ENCODE results near the gene AGMO. TPM values are rescaled to one million over a fixed set of nuclear protein-coding genes. Genes with fewer than 3 reads are reported as not detected.
A peak's percentile ranks its signal among the peaks of the same experiment; 100 is the strongest.

The AGMO gene
- total and polyA plus RNA-seq, 2 donors: 0.37 to 0.57 TPM

GRCh38 chr7:15571301-15571878, 9.6 kb upstream of the AGMO start:
- Histone ChIP-seq H3K9me3 (ENCODE audit: control insufficient read depth in 2 of 2, insufficient read depth in 1 of 2, low read length in 1 of 2) (peaks cover 0 to 3% of the 10 kb centered on the region in 2 donors), H3K36me3 (ENCODE audit: control insufficient read depth in 2 of 2, insufficient read depth in 2 of 2, low read length in 1 of 2) (no peaks in the 10 kb centered on the region), H3K4me3 (ENCODE audit: low read length in 2 of 2) (no peak overlapping the region), H3K4me1 (ENCODE audit: control insufficient read depth in 2 of 2, insufficient read depth in 2 of 2, low read length in 2 of 2) (no peaks in the 10 kb centered on the region), H3K27me3 (ENCODE audit: control insufficient read depth in 2 of 2, insufficient read depth in 1 of 2, low read length in 1 of 2) (no peaks in the 10 kb centered on the region), H3K27ac (ENCODE audit: low read depth in 1 of 2, low read length in 1 of 2) (no peak overlapping the region)
- WGBS: 81% methylated on average over 3 of the region's 3 CpGs
- no peak for DNase-seq (ENCODE audit: low read depth in 6 of 9, low spot score in 9 of 9)

- no peaks in the 10 kb centered on the region for H3K4me1 ChIP-seq (ENCODE audit: control insufficient read depth in 2 of 2, insufficient read depth in 2 of 2, low read length in 2 of 2)
- no peaks in the 10 kb centered on the region for H3K36me3 ChIP-seq (ENCODE audit: control insufficient read depth in 2 of 2, insufficient read depth in 2 of 2, low read length in 1 of 2)
- H3K4me3 ChIP-seq (ENCODE audit: low read length in 2 of 2): no peak overlapping the region
- WGBS: 75% methylated on average over 2 of the region's 2 CpGs
- DNase-seq (ENCODE audit: low read depth in 6 of 9, low spot score in 9 of 9): peak in 1 of 9 donors; percentile 7
- H3K27me3 ChIP-seq (ENCODE audit: control insufficient read depth in 2 of 2, insufficient read depth in 1 of 2, low read length in 1 of 2): no peaks in the 10 kb centered on the region
- no peaks in the 10 kb centered on the region for H3K9me3 ChIP-seq (ENCODE audit: control insufficient read depth in 2 of 2, insufficient read depth in 1 of 2, low read length in 1 of 2)
- no peak overlapping the region for H3K27ac ChIP-seq (ENCODE audit: low read depth in 1 of 2, low read length in 1 of 2)
Measured at GRCh38 chr7:15567652-15568051, 5.8 kb upstream of the AGMO start.

- 86% methylated on average over 3 of the region's 3 CpGs for WGBS
- Histone ChIP-seq H3K4me3 (ENCODE audit: low read length in 2 of 2) (no peak overlapping the region), H3K36me3 (ENCODE audit: control insufficient read depth in 2 of 2, insufficient read depth in 2 of 2, low read length in 1 of 2) (no peaks in the 10 kb centered on the region), H3K27me3 (ENCODE audit: control insufficient read depth in 2 of 2, insufficient read depth in 1 of 2, low read length in 1 of 2) (no peaks in the 10 kb centered on the region), H3K27ac (ENCODE audit: low read depth in 1 of 2, low read length in 1 of 2) (no peak overlapping the region), H3K4me1 (ENCODE audit: control insufficient read depth in 2 of 2, insufficient read depth in 2 of 2, low read length in 2 of 2) (no peaks in the 10 kb centered on the region), H3K9me3 (ENCODE audit: control insufficient read depth in 2 of 2, insufficient read depth in 1 of 2, low read length in 1 of 2) (no peaks in the 10 kb centered on the region)
- DNase-seq (ENCODE audit: low read depth in 6 of 9, low spot score in 9 of 9): no peak
Measured at GRCh38 chr7:15567036-15567435, 5.2 kb upstream of the AGMO start.

GRCh38 chr7:15566476-15566875, 4.7 kb upstream of the AGMO start:
- WGBS: 86% methylated on average over 5 of the region's 5 CpGs
- no peaks in the 10 kb centered on the region for H3K4me1 ChIP-seq (ENCODE audit: control insufficient read depth in 2 of 2, insufficient read depth in 2 of 2, low read length in 2 of 2)
- H3K9me3 ChIP-seq (ENCODE audit: control insufficient read depth in 2 of 2, insufficient read depth in 1 of 2, low read length in 1 of 2): no peaks in the 10 kb centered on the region
- no peaks in the 10 kb centered on the region for H3K27me3 ChIP-seq (ENCODE audit: control insufficient read depth in 2 of 2, insufficient read depth in 1 of 2, low read length in 1 of 2)
- no peak overlapping the region for H3K27ac ChIP-seq (ENCODE audit: low read depth in 1 of 2, low read length in 1 of 2)
- H3K4me3 ChIP-seq (ENCODE audit: low read length in 2 of 2): no peak overlapping the region
- DNase-seq (ENCODE audit: low read depth in 6 of 9, low spot score in 9 of 9): no peak
- no peaks in the 10 kb centered on the region for H3K36me3 ChIP-seq (ENCODE audit: control insufficient read depth in 2 of 2, insufficient read depth in 2 of 2, low read length in 1 of 2)

- Histone ChIP-seq H3K4me1 (ENCODE audit: control insufficient read depth in 2 of 2, insufficient read depth in 2 of 2, low read length in 2 of 2) (no peaks in the 10 kb centered on the region), H3K27me3 (ENCODE audit: control insufficient read depth in 2 of 2, insufficient read depth in 1 of 2, low read length in 1 of 2) (no peaks in the 10 kb centered on the region), H3K27ac (ENCODE audit: low read depth in 1 of 2, low read length in 1 of 2) (no peak overlapping the region), H3K9me3 (ENCODE audit: control insufficient read depth in 2 of 2, insufficient read depth in 1 of 2, low read length in 1 of 2) (no peaks in the 10 kb centered on the region), H3K4me3 (ENCODE audit: low read length in 2 of 2) (no peak overlapping the region), H3K36me3 (ENCODE audit: control insufficient read depth in 2 of 2, insufficient read depth in 2 of 2, low read length in 1 of 2) (no peaks in the 10 kb centered on the region)
- DNase-seq (ENCODE audit: low read depth in 6 of 9, low spot score in 9 of 9): no peak
- 90% methylated on average over 1 of the region's 1 CpG for WGBS
Measured at GRCh38 chr7:15560968-15561367, 847 bp downstream of the AGMO start.

GRCh38 chr7:15559416-15559928, 2.3 kb downstream of the AGMO start:
- no peak overlapping the region for H3K4me3 ChIP-seq (ENCODE audit: low read length in 2 of 2)
- H3K27ac ChIP-seq (ENCODE audit: low read depth in 1 of 2, low read length in 1 of 2): no peak overlapping the region
- WGBS: 75% methylated on average over 3 of the region's 3 CpGs
- H3K27me3 ChIP-seq (ENCODE audit: control insufficient read depth in 2 of 2, insufficient read depth in 1 of 2, low read length in 1 of 2): no peaks in the 10 kb centered on the region
- no peak for DNase-seq (ENCODE audit: low read depth in 6 of 9, low spot score in 9 of 9)
- no peaks in the 10 kb centered on the region for H3K9me3 ChIP-seq (ENCODE audit: control insufficient read depth in 2 of 2, insufficient read depth in 1 of 2, low read length in 1 of 2)
- no peaks in the 10 kb centered on the region for H3K4me1 ChIP-seq (ENCODE audit: control insufficient read depth in 2 of 2, insufficient read depth in 2 of 2, low read length in 2 of 2)
- no peaks in the 10 kb centered on the region for H3K36me3 ChIP-seq (ENCODE audit: control insufficient read depth in 2 of 2, insufficient read depth in 2 of 2, low read length in 1 of 2)

DNA sequence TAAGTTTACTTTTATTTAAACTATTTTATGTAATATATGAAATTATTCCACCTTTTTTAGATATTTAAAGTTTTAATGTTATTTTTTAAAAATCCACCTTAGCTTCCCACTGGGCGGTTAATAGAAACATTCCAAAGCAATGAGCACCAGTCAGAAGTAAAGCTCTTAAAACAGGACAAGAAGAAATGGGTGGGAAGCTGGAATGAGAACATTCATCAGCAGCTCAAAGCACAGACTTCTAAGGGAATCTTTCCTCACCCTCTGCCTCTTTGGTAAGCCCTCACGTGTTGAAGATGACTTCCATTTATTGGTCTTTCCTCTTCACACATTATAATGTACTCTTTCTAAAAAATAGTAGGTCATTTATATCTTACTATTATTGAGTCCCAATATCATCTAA, 3.1 kb downstream of the AGMO start:
- no peaks in the 10 kb centered on the region for H3K27me3 ChIP-seq (ENCODE audit: control insufficient read depth in 2 of 2, insufficient read depth in 1 of 2, low read length in 1 of 2)

DNA sequence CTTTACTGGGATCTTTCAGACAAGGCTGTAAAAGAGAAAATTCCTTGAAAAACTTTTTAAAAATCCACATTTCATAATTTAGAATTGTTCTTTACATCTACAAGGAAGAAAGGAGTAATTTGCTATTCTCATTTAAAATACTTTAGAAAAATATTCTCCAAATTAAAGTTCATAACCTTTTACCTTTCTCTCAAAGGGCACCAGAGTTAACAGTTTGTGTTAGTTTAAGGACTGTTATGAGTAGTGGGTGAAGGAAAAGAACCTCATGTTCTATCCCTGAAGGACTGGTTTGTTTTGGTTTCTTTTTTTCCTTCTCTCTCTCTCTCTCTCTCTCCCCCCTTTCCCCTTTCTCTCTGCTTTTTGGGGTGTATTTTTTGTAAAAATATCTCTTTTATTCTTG, 4.1 kb downstream of the AGMO start:
- Histone ChIP-seq H3K4me3 (ENCODE audit: low read length in 2 of 2) (no peak overlapping the region), H3K36me3 (ENCODE audit: control insufficient read depth in 2 of 2, insufficient read depth in 2 of 2, low read length in 1 of 2) (no peaks in the 10 kb centered on the region), H3K27ac (ENCODE audit: low read depth in 1 of 2, low read length in 1 of 2) (no peak overlapping the region), H3K27me3 (ENCODE audit: control insufficient read depth in 2 of 2, insufficient read depth in 1 of 2, low read length in 1 of 2) (no peaks in the 10 kb centered on the region), H3K4me1 (ENCODE audit: control insufficient read depth in 2 of 2, insufficient read depth in 2 of 2, low read length in 2 of 2) (no peaks in the 10 kb centered on the region), H3K9me3 (ENCODE audit: control insufficient read depth in 2 of 2, insufficient read depth in 1 of 2, low read length in 1 of 2) (no peaks in the 10 kb centered on the region)
- DNase-seq (ENCODE audit: low read depth in 6 of 9, low spot score in 9 of 9): no peak

More for the DNA sequence above, 3.1 kb downstream of the AGMO start:
- H3K36me3 ChIP-seq (ENCODE audit: control insufficient read depth in 2 of 2, insufficient read depth in 2 of 2, low read length in 1 of 2): no peaks in the 10 kb centered on the region
- no peak overlapping the region for H3K4me3 ChIP-seq (ENCODE audit: low read length in 2 of 2)
- no peaks in the 10 kb centered on the region for H3K9me3 ChIP-seq (ENCODE audit: control insufficient read depth in 2 of 2, insufficient read depth in 1 of 2, low read length in 1 of 2)
- H3K4me1 ChIP-seq (ENCODE audit: control insufficient read depth in 2 of 2, insufficient read depth in 2 of 2, low read length in 2 of 2): no peaks in the 10 kb centered on the region
- H3K27ac ChIP-seq (ENCODE audit: low read depth in 1 of 2, low read length in 1 of 2): no peak overlapping the region
- 93% methylated on average over 2 of the region's 2 CpGs for WGBS
- no peak for DNase-seq (ENCODE audit: low read depth in 6 of 9, low spot score in 9 of 9)

DNA sequence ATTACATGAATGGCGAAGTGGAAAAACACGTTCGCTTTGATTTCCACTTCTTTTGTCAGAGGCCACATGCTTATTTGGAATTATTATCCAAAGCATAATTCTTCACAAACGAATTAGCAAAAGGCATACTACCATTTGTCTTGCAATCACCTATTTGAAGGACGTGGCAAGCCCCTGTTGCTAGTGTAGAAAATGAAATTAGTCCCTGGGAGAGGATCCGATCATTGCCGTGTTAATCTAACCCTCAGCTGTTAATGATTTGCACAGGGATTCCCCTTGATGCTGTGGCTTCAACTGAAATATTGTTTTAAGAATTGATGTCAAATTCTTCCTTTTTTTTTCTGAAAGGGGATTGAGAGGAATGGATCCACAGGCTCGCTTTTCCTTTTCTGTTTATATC, 4.6 kb downstream of the AGMO start:
- no peak overlapping the region for H3K27ac ChIP-seq (ENCODE audit: low read depth in 1 of 2, low read length in 1 of 2)
- H3K27me3 ChIP-seq (ENCODE audit: control insufficient read depth in 2 of 2, insufficient read depth in 1 of 2, low read length in 1 of 2): no peaks in the 10 kb centered on the region
- H3K36me3 ChIP-seq (ENCODE audit: control insufficient read depth in 2 of 2, insufficient read depth in 2 of 2, low read length in 1 of 2): no peaks in the 10 kb centered on the region
- WGBS: 91% methylated on average over 8 of the region's 8 CpGs
- H3K9me3 ChIP-seq (ENCODE audit: control insufficient read depth in 2 of 2, insufficient read depth in 1 of 2, low read length in 1 of 2): no peaks in the 10 kb centered on the region
- H3K4me1 ChIP-seq (ENCODE audit: control insufficient read depth in 2 of 2, insufficient read depth in 2 of 2, low read length in 2 of 2): no peaks in the 10 kb centered on the region
- no peak for DNase-seq (ENCODE audit: low read depth in 6 of 9, low spot score in 9 of 9)
- H3K4me3 ChIP-seq (ENCODE audit: low read length in 2 of 2): no peak overlapping the region

All from thymus (tissue), 11 donors.